ENCODE data around the gene POLR2E. TPM values are rescaled to one million over a fixed set of nuclear protein-coding genes. Genes with fewer than 3 reads are reported as not detected.

Gene POLR2E
- total and polyA plus RNA-seq, 10 of the 15 experiments (the other 5 are each of a cell fraction or from before 2014, with no cell fraction given): 4.0 to 487 (median 200) TPM

DNA sequence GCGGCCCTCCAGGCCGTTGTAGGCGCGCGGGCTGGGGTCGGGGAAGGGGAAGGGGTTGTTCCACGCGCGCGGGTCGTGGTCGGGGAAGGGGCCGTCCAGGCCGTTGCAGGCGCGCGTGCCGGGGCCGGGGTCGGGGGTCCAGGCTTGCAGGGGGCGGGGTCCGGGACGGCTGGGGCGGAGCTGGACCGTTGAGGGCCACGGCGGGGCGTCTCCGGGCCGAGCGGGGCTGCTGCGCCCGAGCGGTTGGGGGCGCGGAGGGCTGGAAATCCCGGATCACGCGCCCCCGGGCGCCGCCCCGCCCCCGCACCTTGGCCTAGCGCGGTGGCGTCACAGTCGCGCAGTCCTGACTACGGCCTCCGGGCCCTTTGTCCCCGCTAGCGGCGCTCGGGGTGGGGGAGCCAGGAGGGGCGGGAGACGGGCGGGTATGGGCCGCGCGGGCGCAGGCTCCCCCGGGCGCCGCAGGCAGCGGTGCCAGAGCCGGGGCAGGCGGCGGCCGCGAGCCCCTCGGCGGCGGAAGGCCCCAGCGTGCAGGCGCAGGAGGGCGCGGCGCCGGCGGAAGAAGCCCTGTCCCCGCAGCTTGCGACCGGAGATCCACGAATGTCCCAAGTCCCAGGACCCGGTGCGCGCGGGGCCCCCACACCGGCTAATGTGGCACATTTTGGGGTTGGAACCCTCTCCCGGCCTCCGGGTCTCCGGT is 9.3 kb upstream of the POLR2E start (continued):
- no peak for TF ChIP-seq USF2 (IDR thresholded peaks at IDR 0.05; ENCODE audit: borderline replicate concordance, low read depth, low read length)
- 0 out of 2 replicates have a peak, but pooled peaks have one; percentile 46 for TF ChIP-seq POLR2AphosphoS5 (IDR thresholded peaks at IDR 0.05; ENCODE audit: low read length)

- peak; percentile 80 for ATAC-seq
- Histone ChIP-seq H3K79me2 (ENCODE audit: control insufficient read depth, insufficient read depth, low read length) (peaks cover 9% of the 10 kb centered on the region), H3K27ac (ENCODE audit: control insufficient read depth, insufficient read depth) (peak within 1 kb of the TSS; percentile 90), H4K20me1 (ENCODE audit: control insufficient read depth, insufficient read depth) (no peaks in the 10 kb centered on the region; the same call in 1 of the 2 replicates), H3K9me3 (replicated peaks; ENCODE audit: control insufficient read depth, insufficient read depth, low read length) (no peaks in the 10 kb centered on the region; the same call in 2 of the 3 replicates), H3K4me3 (peak within 1 kb of the TSS; percentile 91), H3K4me1 (ENCODE audit: control insufficient read depth, insufficient read depth, low read length) (peaks cover 38% of the 10 kb centered on the region), H3K4me2 (ENCODE audit: control insufficient read depth, insufficient read depth) (peak within 1 kb of the TSS; percentile 86), H3K36me3 (ENCODE audit: control insufficient read depth in 2 of 2, insufficient read depth in 2 of 2, low read length in 1 of 2) (peaks cover 0 to 7% of the 10 kb centered on the region in 2 experiments; a peak in 2 of 4 replicates), H3K27me3 (replicated peaks in 1 of 2; ENCODE audit: control insufficient read depth in 2 of 2, insufficient read depth in 2 of 2, low read length in 1 of 2) (no peaks in the 10 kb centered on the region), H2AFZ (ENCODE audit: control insufficient read depth, low read depth, low read length) (no peak within 1 kb of the TSS), H3K9ac (ENCODE audit: control insufficient read depth, insufficient read depth, low read length) (peak within 1 kb of the TSS; percentile 74)
- RAD21 ChIA-PET (ENCODE audit: unreplicated experiment): interaction anchor here (0.9 to 1.8 kb wide), 6 partner anchors 23 to 156 kb away, joined by 3 to 9 read pairs (median 3); partner anchors contain the start of gene ARHGAP45
- peak; percentile 99 for FAIRE-seq
- SMC1A ChIA-PET (ENCODE audit: uncharacterized antibody, unreplicated experiment): interaction anchor here (0.7 to 2.0 kb wide), 5 partner anchors 22 to 89 kb away, joined by 3 to 12 read pairs (median 4); partner anchors contain the start of gene ARHGAP45
- 2% methylated on average over 35 of the region's 75 CpGs for WGBS (ENCODE audit: insufficient coverage, insufficient replicate concordance, low lambda C conversion rate, missing lambda C conversion rate)
- DNase-seq (ENCODE audit: low read depth, low spot score): peak; percentile 96
- in situ Hi-C loops (cut with MboI) (no loop called here), intact Hi-C loops (cut with micrococcal nuclease; ENCODE audit: unreplicated experiment) (loop anchor here (2.0 to 5.0 kb wide), 5 partner anchors 27 to 138 kb away; partner anchors contain the start of genes ATP5F1D, RNU6-2 and TMEM259)
- no TSS peak for BruUV-seq (replicated peaks)
- CTCF ChIA-PET: interaction anchor here (0.7 to 1.5 kb wide), 3 partner anchors 10 to 121 kb away, joined by 3 to 6 read pairs (median 3); no protein-coding TSS in a partner anchor
- POLR2A ChIA-PET: interaction anchor here (0.8 to 4.0 kb wide), 10 partner anchors 10 to 82 kb away, joined by 3 to 45 read pairs (median 5); partner anchors contain the start of genes ARHGAP45 and CNN2
- TF ChIP-seq CHD2 (IDR thresholded peaks at IDR 0.05; ENCODE audit: borderline replicate concordance, low read depth, low read length): peak; percentile 79
- TF ChIP-seq BCL11A (IDR thresholded peaks at IDR 0.05; ENCODE audit: low read depth, low read length): no peak
- no peak for TF ChIP-seq REST (IDR thresholded peaks at IDR 0.05; ENCODE audit: low read depth, low read length)
- TF ChIP-seq, protein P1, sequence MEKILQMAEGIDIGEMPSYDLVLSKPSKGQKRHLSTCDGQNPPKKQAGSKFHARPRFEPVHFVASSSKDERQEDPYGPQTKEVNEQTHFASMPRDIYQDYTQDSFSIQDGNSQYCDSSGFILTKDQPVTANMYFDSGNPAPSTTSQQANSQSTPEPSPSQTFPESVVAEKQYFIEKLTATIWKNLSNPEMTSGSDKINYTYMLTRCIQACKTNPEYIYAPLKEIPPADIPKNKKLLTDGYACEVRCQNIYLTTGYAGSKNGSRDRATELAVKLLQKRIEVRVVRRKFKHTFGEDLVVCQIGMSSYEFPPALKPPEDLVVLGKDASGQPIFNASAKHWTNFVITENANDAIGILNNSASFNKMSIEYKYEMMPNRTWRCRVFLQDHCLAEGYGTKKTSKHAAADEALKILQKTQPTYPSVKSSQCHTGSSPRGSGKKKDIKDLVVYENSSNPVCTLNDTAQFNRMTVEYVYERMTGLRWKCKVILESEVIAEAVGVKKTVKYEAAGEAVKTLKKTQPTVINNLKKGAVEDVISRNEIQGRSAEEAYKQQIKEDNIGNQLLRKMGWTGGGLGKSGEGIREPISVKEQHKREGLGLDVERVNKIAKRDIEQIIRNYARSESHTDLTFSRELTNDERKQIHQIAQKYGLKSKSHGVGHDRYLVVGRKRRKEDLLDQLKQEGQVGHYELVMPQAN (conservative IDR thresholded peaks at IDR 0.05): peak; percentile 87
- TF ChIP-seq SP1 (IDR thresholded peaks at IDR 0.05; ENCODE audit: low read depth, low read length): peak; percentile 93
- TF ChIP-seq SMARCA5 (IDR thresholded peaks at IDR 0.05): peak; percentile 68
- no peak for TF ChIP-seq ZNF384 (IDR thresholded peaks at IDR 0.05; ENCODE audit: borderline replicate concordance, low read depth, low read length)
- no peak for TF ChIP-seq SUPT20H (IDR thresholded peaks at IDR 0.05; ENCODE audit: borderline replicate concordance, control insufficient read depth, low read depth, low read length)
- peak; percentile 97 for TF ChIP-seq POLR2AphosphoS2 (IDR thresholded peaks at IDR 0.05; ENCODE audit: low read depth, low read length)
These were observed 8.6 kb upstream of the POLR2E start, which contains the start of gene GPX4 for GRCh38 chr19:1103708-1104310. Gene GPX4 (plus strand): TSS chr19:1103994. CDS start chr19:1104044, 50 bp downstream.

All from GM12878 (cell line).